Measurements from ENCODE around the gene CPN1. TPM values are rescaled to one million over a fixed set of nuclear protein-coding genes. Genes with fewer than 3 reads are reported as not detected.

Gene CPN1
- total RNA-seq, 1 experiment from 2014 or later: not detected

DNA sequence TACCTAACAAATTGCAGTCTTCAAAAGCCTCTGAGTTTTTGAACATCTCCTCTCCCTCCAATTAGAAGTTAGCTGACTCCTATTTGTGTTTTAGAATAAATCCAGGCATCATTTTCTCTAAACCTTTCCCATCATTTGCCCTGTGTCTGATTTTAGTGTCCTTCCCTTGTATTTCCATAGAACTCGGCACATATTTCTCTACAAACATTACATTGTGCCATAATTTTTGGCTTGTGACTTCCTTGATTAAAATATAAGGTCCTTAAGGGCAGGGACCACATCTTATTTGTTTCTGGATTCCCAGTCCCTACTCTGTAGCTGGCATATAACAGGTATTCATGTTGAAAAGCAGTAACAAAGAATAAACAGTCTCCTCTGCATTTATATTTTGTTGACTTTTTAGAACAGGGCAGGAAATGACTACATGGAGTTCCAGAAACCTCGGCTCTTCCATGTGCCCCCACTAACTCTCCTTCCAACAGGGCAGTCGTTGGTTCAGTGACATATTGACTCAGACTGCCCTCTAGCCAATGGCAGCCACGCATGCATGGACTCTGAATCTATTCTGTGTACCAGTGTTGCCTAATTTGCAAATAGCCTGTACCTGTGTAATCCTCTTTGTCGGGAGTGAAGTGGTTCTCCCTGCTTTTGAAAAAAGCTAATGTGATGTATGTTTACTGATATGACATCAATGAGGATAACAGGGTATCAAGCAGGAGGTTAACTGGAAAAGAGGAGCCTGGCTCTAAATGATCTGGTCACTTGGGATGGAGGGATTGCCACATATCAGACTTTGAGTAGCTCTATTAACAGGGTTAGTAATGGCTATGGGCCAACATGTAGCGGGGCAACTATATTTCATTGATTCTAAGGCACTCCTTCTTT, 19.8 kb upstream of the CPN1 start:
- Histone ChIP-seq H3K4me2 (ENCODE audit: insufficient read depth, insufficient read length, low read length) (no peak overlapping the region), H4K91ac (ENCODE audit: insufficient read length, low read depth, low read length) (no peak overlapping the region), H2AFZ (ENCODE audit: low read length) (no peak overlapping the region), H2BK5ac (ENCODE audit: insufficient read length, low read length) (no peak overlapping the region), H3K4me1 (ENCODE audit: insufficient read depth, low read length) (no peaks in the 10 kb centered on the region; the same call in 1 of the 2 replicates), H2BK20ac (ENCODE audit: low read depth, low read length, poor library complexity, severe bottlenecking) (no peak overlapping the region), H3K23ac (ENCODE audit: insufficient read length, low read depth, low read length) (no peak overlapping the region), H3K79me1 (ENCODE audit: insufficient read depth, low read depth, low read length, poor library complexity, severe bottlenecking) (no peaks in the 10 kb centered on the region), H2BK120ac (ENCODE audit: low read depth, low read length, poor library complexity, severe bottlenecking) (no peak overlapping the region), H3K9ac (ENCODE audit: extremely low read depth, insufficient read length, low read length) (no peak overlapping the region), H3K14ac (ENCODE audit: insufficient read depth, low read length) (no peak overlapping the region), H3K18ac (ENCODE audit: insufficient read length, low read depth, low read length) (no peak overlapping the region), H4K8ac (replicated peaks; ENCODE audit: insufficient read length, low read depth, low read length) (no peak overlapping the region), H2AK5ac (ENCODE audit: insufficient read length, low read length) (no peak overlapping the region), H2BK15ac (ENCODE audit: low read depth, low read length) (no peak overlapping the region), H3K23me2 (ENCODE audit: insufficient read length, low read depth, low read length, poor library complexity, severe bottlenecking) (no peaks in the 10 kb centered on the region), H3K4ac (ENCODE audit: low read depth, low read length) (no peak overlapping the region), H3K9me3 (ENCODE audit: control insufficient read depth, low read depth, low read length) (no peaks in the 10 kb centered on the region), H3K56ac (ENCODE audit: insufficient read length, low read depth, low read length) (no peak overlapping the region), H4K5ac (ENCODE audit: insufficient read length, low read depth, low read length) (no peak overlapping the region), H3K79me2 (ENCODE audit: insufficient read depth, low read length) (no peaks in the 10 kb centered on the region), H3K27me3 (ENCODE audit: insufficient read depth, low read length) (no peaks in the 10 kb centered on the region), H3T11ph (ENCODE audit: low read length) (no peak overlapping the region), H4K20me1 (ENCODE audit: control insufficient read depth, insufficient read depth, insufficient read length) (no peaks in the 10 kb centered on the region), H2BK12ac (ENCODE audit: insufficient read length, low read depth, low read length) (no peak overlapping the region), H3K27ac (ENCODE audit: insufficient read length, low read depth, low read length) (no peak overlapping the region)
- Mint-ChIP-seq H3K4me3 (no peak overlapping the region; a peak in 1 of 5 replicates), H3K27me3 (ENCODE audit: low read depth) (peaks cover 1% of the 10 kb centered on the region; the same call in 1 of the 2 replicates), H3K27ac (no peak overlapping the region; a peak in 1 of 7 replicates), H3K4me1 (peaks cover 8 to 10% of the 10 kb centered on the region in 2 experiments), H3K9me3 (peaks cover 19 to 22% of the 10 kb centered on the region in 2 experiments), H3K36me3 (ENCODE audit: insufficient read depth in 1 of 3, low read depth in 3 of 3) (peaks cover 0 to 9% (median 4%) of the 10 kb centered on the region in 3 experiments; a peak in 3 of 7 replicates)
- DNase-seq: no peak
- TF ChIP-seq, protein P1, sequence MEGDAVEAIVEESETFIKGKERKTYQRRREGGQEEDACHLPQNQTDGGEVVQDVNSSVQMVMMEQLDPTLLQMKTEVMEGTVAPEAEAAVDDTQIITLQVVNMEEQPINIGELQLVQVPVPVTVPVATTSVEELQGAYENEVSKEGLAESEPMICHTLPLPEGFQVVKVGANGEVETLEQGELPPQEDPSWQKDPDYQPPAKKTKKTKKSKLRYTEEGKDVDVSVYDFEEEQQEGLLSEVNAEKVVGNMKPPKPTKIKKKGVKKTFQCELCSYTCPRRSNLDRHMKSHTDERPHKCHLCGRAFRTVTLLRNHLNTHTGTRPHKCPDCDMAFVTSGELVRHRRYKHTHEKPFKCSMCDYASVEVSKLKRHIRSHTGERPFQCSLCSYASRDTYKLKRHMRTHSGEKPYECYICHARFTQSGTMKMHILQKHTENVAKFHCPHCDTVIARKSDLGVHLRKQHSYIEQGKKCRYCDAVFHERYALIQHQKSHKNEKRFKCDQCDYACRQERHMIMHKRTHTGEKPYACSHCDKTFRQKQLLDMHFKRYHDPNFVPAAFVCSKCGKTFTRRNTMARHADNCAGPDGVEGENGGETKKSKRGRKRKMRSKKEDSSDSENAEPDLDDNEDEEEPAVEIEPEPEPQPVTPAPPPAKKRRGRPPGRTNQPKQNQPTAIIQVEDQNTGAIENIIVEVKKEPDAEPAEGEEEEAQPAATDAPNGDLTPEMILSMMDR (conservative IDR thresholded peaks at IDR 0.05): no peak
- no CpG with 5 or more reads among the region's 6 CpGs for WGBS (ENCODE audit: extremely low coverage, insufficient read length, low lambda C conversion rate)
